Measurements from ENCODE around the gene UFD1.
A peak's percentile ranks its signal among the peaks of the same experiment; 100 is the strongest.
"Not testable (repeated sequence)": the region's sequence is repeated elsewhere in the genome, so short reads cannot be mapped to it uniquely, and the experiment has no call there.

The UFD1 gene

DNA sequence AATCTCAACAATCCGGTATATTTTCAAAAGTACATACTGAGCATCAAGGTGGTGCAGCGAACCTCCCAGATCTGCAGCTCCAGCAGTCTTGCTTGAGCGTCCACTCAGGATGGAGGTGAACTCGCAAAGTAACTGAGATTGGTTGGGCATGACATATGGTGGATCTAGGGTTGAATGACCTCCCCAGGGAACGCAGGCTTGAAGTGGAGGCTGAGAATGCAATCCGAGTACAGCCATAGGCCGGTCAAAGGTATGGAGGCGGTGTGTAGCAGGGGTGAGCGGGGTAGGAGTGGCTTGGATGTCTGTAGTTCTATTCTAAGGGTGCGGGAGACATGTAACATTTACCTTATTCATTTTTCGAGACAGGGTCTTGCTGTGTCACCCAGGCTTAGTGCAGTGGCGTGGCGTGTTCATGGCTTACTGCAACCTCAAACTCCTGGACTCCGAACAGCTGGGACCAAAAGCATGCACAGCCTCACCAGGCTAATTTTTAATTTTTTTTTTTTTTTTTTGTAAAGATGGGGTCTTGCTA, 30.9 kb downstream of the UFD1 start:
- in situ Hi-C loops (cut with HindIII; ENCODE audit: low pct_ligation_motif_present, low sequenced_read_pairs): no loop called here
- DNase-seq: peak; percentile 51
- TF ChIP-seq, protein P1, sequence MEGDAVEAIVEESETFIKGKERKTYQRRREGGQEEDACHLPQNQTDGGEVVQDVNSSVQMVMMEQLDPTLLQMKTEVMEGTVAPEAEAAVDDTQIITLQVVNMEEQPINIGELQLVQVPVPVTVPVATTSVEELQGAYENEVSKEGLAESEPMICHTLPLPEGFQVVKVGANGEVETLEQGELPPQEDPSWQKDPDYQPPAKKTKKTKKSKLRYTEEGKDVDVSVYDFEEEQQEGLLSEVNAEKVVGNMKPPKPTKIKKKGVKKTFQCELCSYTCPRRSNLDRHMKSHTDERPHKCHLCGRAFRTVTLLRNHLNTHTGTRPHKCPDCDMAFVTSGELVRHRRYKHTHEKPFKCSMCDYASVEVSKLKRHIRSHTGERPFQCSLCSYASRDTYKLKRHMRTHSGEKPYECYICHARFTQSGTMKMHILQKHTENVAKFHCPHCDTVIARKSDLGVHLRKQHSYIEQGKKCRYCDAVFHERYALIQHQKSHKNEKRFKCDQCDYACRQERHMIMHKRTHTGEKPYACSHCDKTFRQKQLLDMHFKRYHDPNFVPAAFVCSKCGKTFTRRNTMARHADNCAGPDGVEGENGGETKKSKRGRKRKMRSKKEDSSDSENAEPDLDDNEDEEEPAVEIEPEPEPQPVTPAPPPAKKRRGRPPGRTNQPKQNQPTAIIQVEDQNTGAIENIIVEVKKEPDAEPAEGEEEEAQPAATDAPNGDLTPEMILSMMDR (IDR thresholded peaks at IDR 0.05; ENCODE audit: low read depth, low read length, missing control alignments): no peak
- peaks cover 48% of the 10 kb centered on the region for H3K36me3 ChIP-seq (replicated peaks)
- peak overlapping the region; percentile 74 for H3K4me3 ChIP-seq (ENCODE audit: low read depth, low read length)
- no peaks in the 10 kb centered on the region for H3K27me3 ChIP-seq (replicated peaks)
- H3K27ac ChIP-seq: peak overlapping the region; percentile 64

DNA sequence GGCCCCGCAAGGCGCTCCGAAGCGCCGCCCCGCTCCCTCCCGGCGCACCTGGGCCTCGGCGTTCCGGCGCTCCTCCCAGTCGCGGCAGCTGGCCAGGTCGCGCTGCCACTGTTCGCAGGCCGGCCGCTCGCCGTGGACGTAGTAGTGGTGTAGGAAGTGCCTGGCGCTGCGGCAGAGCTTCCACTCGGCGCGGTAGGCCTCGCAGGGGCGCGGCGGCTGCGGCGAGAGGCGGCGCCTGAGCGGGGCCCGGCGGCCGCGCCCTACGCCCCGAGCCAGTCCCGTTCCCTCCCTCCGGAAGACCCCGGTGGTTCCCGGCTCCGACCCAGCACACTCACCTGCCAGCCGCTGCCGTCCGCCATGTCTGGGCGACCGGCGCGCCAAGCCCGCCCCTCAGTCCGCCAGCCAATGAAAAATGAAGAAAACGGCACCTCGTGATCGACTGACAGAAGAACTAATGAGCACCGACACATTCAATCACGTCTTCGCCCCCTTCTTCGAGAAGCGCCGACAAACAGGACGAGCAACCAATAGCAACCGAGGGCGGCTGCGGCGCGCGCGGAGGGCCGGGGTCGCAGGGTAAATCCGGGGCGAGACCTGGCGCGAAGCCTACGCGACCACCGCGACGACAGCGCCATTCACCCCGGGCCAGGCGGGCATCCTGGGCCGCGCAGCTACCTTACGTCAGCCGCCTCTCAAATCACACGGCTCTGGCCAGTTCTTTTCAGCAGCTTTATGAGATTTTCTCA, 31.5 kb downstream of the UFD1 start, which contains the start of gene C22orf39:
Gene C22orf39 (minus strand): TSS at position 382 of the 746 bp plus-strand sequence. CDS start 23 bp downstream, at position 359.
- H3K27me3 ChIP-seq (replicated peaks): no peaks in the 10 kb centered on the region
- peak within 1 kb of the TSS; percentile 74 for H3K4me3 ChIP-seq (ENCODE audit: low read depth, low read length)
- peaks cover 41% of the 10 kb centered on the region for H3K36me3 ChIP-seq (replicated peaks)
- in situ Hi-C loops (cut with HindIII; ENCODE audit: low pct_ligation_motif_present, low sequenced_read_pairs): no loop called here
- DNase-seq: peak; percentile 92
- TF ChIP-seq, protein P1 (IDR thresholded peaks at IDR 0.05; ENCODE audit: low read depth, low read length, missing control alignments): no peak
- H3K27ac ChIP-seq: peak within 1 kb of the TSS; percentile 64

DNA sequence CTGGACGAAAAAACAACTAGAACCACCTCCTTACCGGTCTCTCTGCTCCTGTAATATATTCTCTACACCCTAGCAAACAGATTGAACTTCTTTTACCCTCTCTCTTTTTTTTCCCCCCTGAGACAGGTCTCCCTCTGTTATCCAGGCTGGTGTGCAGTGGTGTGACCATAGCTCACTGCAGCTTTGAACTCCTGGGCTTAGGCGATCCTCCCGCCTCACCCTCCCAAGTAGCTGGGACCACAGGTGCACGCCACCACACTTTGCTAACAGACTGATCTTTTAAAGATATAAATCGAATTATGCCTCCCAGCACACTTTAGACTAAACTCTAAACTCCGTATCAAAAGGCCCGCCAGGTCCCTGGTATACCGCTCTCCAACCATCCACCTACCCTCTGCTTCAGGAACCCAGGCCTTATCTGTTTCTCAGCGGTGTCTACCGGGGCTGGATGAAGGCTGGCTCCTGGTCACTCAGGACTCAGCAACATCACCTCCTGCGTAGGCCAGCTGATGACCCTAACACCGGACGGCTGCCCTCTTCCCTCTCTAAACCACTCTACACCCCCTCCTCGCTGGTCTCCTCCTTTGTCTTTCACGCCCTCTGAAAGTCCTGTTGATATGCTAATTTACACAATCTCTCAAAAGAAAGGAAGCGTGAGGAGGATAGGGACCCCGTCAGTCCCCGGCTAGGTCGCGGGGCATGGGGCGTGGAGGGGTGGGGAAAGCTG, 32.2 kb downstream of the UFD1 start:
- Histone ChIP-seq H3K4me3 (ENCODE audit: low read depth, low read length) (peak overlapping the region; percentile 74), H3K36me3 (replicated peaks) (peaks cover 34% of the 10 kb centered on the region), H3K27me3 (replicated peaks) (no peaks in the 10 kb centered on the region), H3K27ac (peak overlapping the region; percentile 64)
- TF ChIP-seq, protein P1 (IDR thresholded peaks at IDR 0.05; ENCODE audit: low read depth, low read length, missing control alignments): no peak
- in situ Hi-C loops (cut with HindIII; ENCODE audit: low pct_ligation_motif_present, low sequenced_read_pairs): no loop called here
- DNase-seq: no peak

DNA sequence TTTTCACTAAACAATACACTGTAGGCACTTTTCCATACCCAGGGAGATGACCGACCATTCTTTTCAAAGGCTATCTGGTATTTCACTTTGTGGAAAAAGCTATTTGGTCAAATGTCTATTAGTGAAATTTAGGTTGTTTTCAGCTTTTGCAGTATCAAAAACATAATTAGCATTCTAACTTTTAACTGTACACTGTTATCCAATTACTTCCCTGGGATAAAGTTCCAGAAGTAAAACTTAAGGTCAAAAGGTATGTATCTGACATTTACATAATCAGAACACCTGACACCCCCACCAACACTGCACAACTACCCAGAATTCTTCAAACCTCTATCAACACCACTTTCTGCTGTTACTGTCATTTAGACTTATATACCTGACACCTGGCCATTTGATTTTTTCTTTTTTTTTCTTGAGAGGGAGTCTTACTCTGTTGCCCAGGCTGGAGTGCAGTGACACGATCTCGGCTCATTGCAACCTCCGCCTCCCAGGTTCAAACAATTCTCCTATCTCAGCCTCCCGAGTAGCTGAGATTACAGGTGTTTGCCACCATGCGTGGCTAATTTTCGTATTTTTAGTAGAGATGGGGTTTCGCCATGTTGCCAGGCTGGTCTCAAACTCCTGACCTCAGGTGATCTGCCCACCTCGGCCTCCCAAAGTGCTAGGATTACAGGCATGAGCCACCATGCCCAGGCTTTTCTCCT, 33.6 kb downstream of the UFD1 start:
- H3K4me3 ChIP-seq (ENCODE audit: low read depth, low read length); H3K27me3 ChIP-seq (replicated peaks); H3K27ac ChIP-seq; DNase-seq; in situ Hi-C loops (cut with HindIII; ENCODE audit: low pct_ligation_motif_present, low sequenced_read_pairs): not testable (repeated sequence)
- H3K36me3 ChIP-seq (replicated peaks): peaks cover 28% of the 10 kb centered on the region

DNA sequence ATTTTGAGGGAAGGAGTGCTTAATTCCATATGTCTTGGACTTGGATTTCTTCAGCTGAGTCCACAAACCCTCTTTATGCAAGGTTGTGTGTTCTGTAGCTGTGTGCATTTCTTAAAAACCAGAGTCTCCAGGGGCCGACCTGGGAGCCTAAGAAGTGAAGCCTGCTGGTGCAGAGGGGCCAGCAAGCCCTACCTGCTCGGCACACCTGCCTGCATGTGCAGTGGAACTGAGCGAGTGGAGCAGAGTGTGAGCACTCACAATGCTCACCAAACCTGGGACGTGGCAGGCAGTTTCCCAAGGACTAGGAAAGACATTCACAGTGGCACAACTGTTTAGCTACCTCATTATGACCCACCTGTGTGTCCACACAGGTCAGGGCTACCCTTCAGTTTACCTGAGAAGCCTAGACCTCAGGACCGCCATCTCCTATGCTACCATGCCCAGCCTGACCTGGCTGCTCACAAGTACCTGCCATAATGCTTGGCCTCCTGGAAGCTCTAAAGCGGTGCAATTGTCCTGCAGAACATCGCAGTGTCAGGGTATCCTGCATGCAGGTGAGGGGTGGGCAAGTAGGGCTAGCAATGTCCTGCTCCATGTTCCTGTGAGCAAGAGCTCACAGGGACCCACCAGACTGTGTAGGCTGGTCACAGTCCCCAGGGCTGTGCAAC, 35.3 kb downstream of the UFD1 start:
- in situ Hi-C loops (cut with HindIII; ENCODE audit: low pct_ligation_motif_present, low sequenced_read_pairs): no loop called here
- Histone ChIP-seq H3K27ac (no peak overlapping the region), H3K36me3 (replicated peaks) (peaks cover 17% of the 10 kb centered on the region), H3K27me3 (replicated peaks) (no peaks in the 10 kb centered on the region), H3K4me3 (ENCODE audit: low read depth, low read length) (no peak overlapping the region)
- TF ChIP-seq, protein P1 (IDR thresholded peaks at IDR 0.05; ENCODE audit: low read depth, low read length, missing control alignments): no peak
- no peak for DNase-seq

Data from brain microvascular endothelial cell (primary cell).